Activated naive CD8-positive, alpha-beta T cell treated with anti-CD3 and anti-CD28 coated beads, Interleukin-2, amount 50 U/mL, for 24 hours (primary cell): ENCODE data around the gene MPIG6B.

ENCODE experiments used
- ATAC-seq: fragments of 150-1000 bp; cut with Tn5 transposase; one replicate; pipeline ENCODE4 v1.10.0; 2021
- DNase-seq: peaks from one replicate; pipeline ENCODE4 v3.0.0; 2021
- H3K27ac Mint-ChIP-seq: one replicate; pipeline ENCODE4 v1.8.0; 2021; ENCODE audit warnings: mild to moderate bottlenecking, mixed read lengths
- H3K27me3 Mint-ChIP-seq: one replicate; pipeline ENCODE4 v1.8.0; 2021; ENCODE audit warnings: mixed read lengths
- H3K36me3 Mint-ChIP-seq: one replicate; pipeline ENCODE4 v1.8.0; 2021; ENCODE audit warnings: low read depth, mixed read lengths
- H3K4me1 Mint-ChIP-seq: one replicate; pipeline ENCODE4 v1.8.0; 2021; ENCODE audit warnings: mixed read lengths
- H3K4me3 Mint-ChIP-seq: one replicate; pipeline ENCODE4 v1.8.0; 2021; ENCODE audit warnings: mild to moderate bottlenecking, moderate library complexity, mixed read lengths
- H3K9me3 Mint-ChIP-seq: one replicate; pipeline ENCODE4 v1.8.0; 2021; ENCODE audit warnings: mixed read lengths

Gene MPIG6B

DNA sequence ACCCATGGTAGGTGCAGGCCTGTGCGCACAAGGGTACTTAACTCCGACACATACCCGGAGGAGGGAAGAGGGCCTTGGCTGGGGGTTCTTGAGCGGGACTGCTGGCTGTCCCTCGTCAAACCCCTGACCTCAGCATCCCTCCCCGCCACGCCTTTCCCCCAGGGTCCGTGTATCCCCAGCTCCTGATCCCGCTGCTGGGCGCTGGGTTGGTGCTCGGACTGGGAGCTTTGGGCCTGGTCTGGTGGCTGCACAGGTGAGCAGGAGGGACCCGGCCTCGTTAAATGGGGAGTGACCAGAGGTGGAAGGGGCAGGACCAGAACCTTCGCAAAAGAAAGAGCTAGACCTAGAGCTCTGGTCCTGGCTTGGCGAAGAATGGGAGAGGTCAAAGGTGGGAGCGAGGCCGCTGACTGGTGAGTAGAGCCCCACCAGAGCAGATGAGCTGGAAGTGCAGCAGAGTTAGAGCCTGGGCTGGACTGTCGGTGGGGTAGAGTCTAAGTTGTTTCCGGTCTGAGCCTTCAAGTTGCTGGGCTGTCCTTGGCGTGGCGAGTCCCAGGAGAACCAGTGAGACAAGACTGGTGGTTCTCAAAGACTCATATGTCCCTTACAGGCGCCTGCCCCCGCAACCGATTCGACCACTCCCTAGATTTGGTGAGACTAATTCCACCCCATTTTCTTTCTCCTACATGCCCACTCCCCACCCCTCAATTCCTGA is 963 bp downstream of the MPIG6B start:
- Mint-ChIP-seq H3K27me3 (no peaks in the 10 kb centered on the region), H3K4me3 (no peak overlapping the region), H3K27ac (no peak overlapping the region), H3K4me1 (peaks cover 42% of the 10 kb centered on the region), H3K9me3 (no peaks in the 10 kb centered on the region), H3K36me3 (peaks cover 9% of the 10 kb centered on the region)
- ATAC-seq (no peak), DNase-seq (no peak)

- DNase-seq (no peak), ATAC-seq (no peak)
- peak overlapping the region; percentile 24 for H3K27ac Mint-ChIP-seq
- no peak overlapping the region for H3K4me3 Mint-ChIP-seq
- H3K4me1 Mint-ChIP-seq, result peaks cover 55% of the 10 kb centered on the region
- no peaks in the 10 kb centered on the region for H3K27me3 Mint-ChIP-seq
- no peaks in the 10 kb centered on the region for H3K9me3 Mint-ChIP-seq
- H3K36me3 Mint-ChIP-seq, result peaks cover 14% of the 10 kb centered on the region
Observed at GRCh38 chr6:31725502-31726350, 2.6 kb downstream of the MPIG6B start.

- Mint-ChIP-seq H3K27ac (peak overlapping the region; percentile 64), H3K4me3 (peak overlapping the region; percentile 32), H3K4me1 (peaks cover 61% of the 10 kb centered on the region)
Observed at GRCh38 chr6:31727034-31727716, 4.0 kb downstream of the MPIG6B start.

DNA sequence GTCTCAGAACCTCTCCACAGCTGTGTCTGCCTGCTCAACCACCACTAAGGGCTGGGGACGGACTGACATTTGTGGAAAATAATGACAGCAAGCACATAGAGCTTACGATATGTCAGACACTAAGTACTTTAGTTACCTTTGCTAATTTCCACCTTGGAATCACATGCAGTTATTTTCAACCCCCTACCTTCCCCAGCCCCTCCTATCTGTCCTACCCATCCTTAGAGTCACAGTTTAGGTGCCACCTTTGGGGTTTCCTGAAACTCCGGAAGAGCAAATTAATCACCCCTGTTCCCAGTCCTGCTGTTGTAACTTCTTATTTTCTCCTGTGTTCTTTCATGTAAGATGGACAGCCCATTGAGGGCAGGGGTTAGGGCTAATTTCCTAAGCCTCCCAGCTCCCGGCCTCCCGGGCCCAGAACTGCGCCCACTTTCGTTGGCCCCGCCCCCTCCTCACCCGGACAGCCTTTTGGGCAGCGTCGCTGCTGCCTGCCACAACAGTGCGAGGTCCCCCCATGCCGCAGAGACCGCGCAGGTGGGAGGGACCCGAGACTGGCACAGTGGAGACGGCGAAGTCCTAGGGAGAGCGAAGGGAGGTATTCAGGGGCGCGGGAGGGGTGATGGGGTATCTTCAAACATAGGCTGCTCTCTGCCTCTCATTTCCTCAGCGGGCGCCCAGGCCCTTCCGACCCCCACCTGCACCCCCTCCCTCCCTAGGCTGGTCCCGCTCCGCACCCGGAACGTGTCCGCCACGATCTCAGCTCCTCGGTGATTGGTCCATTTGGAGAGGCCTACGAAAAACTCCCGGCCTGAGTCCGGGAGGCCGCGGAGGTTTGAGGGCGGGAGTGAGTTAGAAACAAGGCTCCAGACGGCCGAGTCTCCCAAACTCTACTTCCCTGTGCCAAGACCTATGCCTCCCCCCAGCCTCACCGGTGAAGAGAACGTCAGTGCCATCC is 4.8 kb downstream of the MPIG6B start:
- ATAC-seq (peak; percentile 0), DNase-seq (no peak)
- Mint-ChIP-seq H3K27ac (peak overlapping the region; percentile 64), H3K4me1 (peaks cover 61% of the 10 kb centered on the region), H3K36me3 (peaks cover 27% of the 10 kb centered on the region), H3K27me3 (no peaks in the 10 kb centered on the region), H3K4me3 (peak overlapping the region; percentile 40), H3K9me3 (no peaks in the 10 kb centered on the region)

More at GRCh38 chr6:31727034-31727716, 4.0 kb downstream of the MPIG6B start:
- no peaks in the 10 kb centered on the region for H3K27me3 Mint-ChIP-seq
- ATAC-seq, result peak; percentile 53
- peaks cover 23% of the 10 kb centered on the region for H3K36me3 Mint-ChIP-seq
- H3K9me3 Mint-ChIP-seq, result no peaks in the 10 kb centered on the region
- DNase-seq, result peak; percentile 42

DNA sequence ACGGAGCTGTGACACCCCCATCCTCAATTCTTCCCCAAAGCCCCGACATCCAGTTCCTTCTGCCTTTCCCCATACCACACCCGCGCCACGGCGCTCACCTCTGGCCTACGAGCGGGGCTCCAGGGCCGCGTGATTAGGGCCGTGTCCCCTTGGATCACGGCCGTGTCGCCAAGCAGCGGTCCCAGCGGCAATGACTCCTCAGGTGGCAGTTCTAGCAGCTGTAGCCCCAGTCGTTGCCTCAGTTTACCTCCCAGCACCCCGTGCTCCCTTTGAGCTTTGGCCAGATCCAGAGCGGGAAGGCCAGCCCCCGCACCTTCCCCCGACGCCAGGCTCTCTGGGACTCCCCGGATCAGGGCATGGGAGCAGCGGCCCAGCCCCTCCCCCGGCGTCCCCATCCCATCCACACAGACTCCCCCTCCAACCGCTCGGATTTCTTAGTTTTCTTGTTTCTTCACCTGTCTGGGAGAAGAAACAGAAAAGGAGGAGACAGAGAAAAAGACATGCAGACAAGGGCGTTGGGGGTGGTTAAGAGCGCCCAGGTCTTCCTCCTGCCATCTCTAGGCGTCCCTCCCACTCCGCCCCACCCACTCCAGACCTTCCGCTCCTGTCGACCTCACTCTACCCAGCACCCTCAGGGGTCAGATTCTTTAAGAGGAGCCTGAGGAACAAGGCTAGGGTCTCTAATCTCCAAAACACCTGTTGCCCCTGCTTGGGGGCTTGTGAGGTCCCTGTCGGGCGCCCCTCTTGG is 5.8 kb downstream of the MPIG6B start, which contains the start of gene DDAH2:
TSS of gene DDAH2 (minus strand) at position 533 of the 748 bp plus-strand sequence. CDS start at position 395, 138 bp downstream.
- Mint-ChIP-seq H3K27me3 (no peaks in the 10 kb centered on the region), H3K4me1 (peaks cover 67% of the 10 kb centered on the region), H3K4me3 (peak within 1 kb of the TSS; percentile 82), H3K36me3 (peaks cover 37% of the 10 kb centered on the region), H3K27ac (peak within 1 kb of the TSS; percentile 77), H3K9me3 (no peaks in the 10 kb centered on the region)
- DNase-seq (no peak), ATAC-seq (peak; percentile 4)

DNA sequence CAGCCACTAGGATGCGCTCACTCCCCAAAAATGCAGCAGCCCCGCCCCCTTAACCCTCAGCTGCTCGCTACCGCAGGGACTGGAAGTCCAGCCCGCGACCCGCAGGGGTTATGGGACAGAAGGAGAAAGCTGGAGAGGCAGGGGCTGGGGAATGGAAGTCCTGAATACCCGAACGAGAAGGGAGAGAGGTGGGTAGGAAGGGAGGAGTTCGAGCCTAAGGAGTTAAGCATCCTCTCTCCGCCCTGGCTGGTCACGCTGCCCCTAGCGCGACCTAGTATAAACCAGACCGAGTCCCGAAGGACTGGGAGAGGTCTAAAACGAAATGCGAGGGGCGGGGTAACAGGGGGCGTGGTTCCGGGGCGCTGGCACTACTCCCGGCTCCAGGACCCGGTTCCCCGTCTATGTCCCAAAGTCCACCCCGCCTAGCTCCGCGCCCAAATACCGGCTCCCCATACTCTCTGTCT is 6.4 kb downstream of the MPIG6B start:
- DNase-seq, result peak; percentile 82
- H3K27me3 Mint-ChIP-seq, result no peaks in the 10 kb centered on the region
- H3K27ac Mint-ChIP-seq, result peak overlapping the region; percentile 77
- H3K4me1 Mint-ChIP-seq, result peaks cover 73% of the 10 kb centered on the region
- H3K4me3 Mint-ChIP-seq, result peak overlapping the region; percentile 82
- no peaks in the 10 kb centered on the region for H3K9me3 Mint-ChIP-seq
- peaks cover 43% of the 10 kb centered on the region for H3K36me3 Mint-ChIP-seq
- peak; percentile 61 for ATAC-seq

DNA sequence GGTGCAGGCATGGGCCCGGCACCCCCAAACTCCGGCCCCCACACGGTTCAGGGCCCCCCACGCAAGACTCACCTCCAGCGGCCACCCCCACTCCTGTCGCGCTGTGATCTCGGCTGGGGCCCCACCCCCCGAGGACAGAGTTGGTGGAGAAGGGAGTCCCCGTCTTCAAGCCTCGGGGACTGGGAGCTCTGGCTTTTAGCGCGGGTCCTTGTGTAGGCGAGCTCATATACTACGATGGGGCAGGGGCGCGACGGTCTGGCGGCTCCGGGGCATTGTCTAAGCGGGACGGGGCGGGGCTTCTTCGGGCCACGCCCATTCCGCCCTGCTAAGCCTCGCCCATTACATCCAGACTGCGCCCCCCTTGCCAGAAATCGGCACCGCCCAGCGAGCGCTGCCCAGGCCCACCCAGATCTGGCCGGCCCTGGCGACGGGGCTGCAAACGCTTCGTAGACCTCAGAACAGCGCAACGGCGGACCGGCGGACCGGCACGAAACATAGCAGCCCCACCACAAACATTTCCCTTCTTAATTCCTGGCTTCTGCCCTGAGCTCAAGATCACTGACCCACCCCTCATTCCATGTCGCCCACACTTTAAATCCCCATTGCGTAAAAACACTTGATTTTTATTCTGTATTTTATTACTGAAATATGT is 6.9 kb downstream of the MPIG6B start:
- ATAC-seq (peak; percentile 52), DNase-seq (peak; percentile 81)
- Mint-ChIP-seq H3K4me3 (peak overlapping the region; percentile 82), H3K4me1 (peaks cover 73% of the 10 kb centered on the region), H3K9me3 (no peaks in the 10 kb centered on the region), H3K27me3 (no peaks in the 10 kb centered on the region), H3K27ac (peak overlapping the region; percentile 77), H3K36me3 (peaks cover 47% of the 10 kb centered on the region)

DNA sequence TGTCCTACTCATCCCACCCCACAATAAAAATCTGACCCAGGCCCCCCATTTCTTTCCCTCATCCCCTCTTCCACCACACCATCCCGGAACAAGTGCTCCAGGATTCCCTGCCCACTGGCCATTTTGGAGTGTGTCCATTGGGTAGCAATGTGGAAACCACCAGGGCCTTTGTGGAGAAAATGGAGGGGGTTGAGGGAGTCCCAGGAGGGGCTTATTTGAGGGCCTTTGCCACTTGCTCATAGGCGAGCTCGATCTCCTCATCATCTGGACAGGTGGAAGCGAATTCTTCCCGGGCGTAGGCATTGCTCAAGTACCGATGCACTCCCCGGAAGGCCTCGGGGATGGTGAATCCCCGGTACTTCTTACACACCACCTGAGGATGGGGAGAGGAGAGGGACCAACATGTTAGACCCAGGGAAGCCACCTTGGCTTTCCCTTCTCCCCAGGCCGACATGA is 7.5 kb downstream of the MPIG6B start:
- Mint-ChIP-seq H3K4me1 (peaks cover 70% of the 10 kb centered on the region), H3K36me3 (peaks cover 50% of the 10 kb centered on the region), H3K4me3 (peak overlapping the region; percentile 82), H3K27ac (peak overlapping the region; percentile 60), H3K9me3 (no peaks in the 10 kb centered on the region), H3K27me3 (no peaks in the 10 kb centered on the region)
- DNase-seq, result no peak
- ATAC-seq, result no peak

- H3K27ac Mint-ChIP-seq, result no peak overlapping the region
- H3K36me3 Mint-ChIP-seq, result peaks cover 48% of the 10 kb centered on the region
- H3K4me1 Mint-ChIP-seq, result peaks cover 63% of the 10 kb centered on the region
Observed at GRCh38 chr6:31732029-31732428, 8.9 kb downstream of the MPIG6B start.

GRCh38 chr6:31733734-31734133 is 10.6 kb downstream of the MPIG6B start:
- peak overlapping the region; percentile 83 for H3K27ac Mint-ChIP-seq
- H3K4me1 Mint-ChIP-seq, result peaks cover 64% of the 10 kb centered on the region
- peaks cover 43% of the 10 kb centered on the region for H3K36me3 Mint-ChIP-seq
- H3K9me3 Mint-ChIP-seq, result no peaks in the 10 kb centered on the region
- ATAC-seq, result no peak
- no peak for DNase-seq
- H3K27me3 Mint-ChIP-seq, result no peaks in the 10 kb centered on the region
- H3K4me3 Mint-ChIP-seq, result peak overlapping the region; percentile 97

More at GRCh38 chr6:31732029-31732428, 8.9 kb downstream of the MPIG6B start:
- DNase-seq (no peak), ATAC-seq (no peak)
- Mint-ChIP-seq H3K27me3 (no peaks in the 10 kb centered on the region), H3K9me3 (no peaks in the 10 kb centered on the region), H3K4me3 (no peak overlapping the region)

- DNase-seq, result no peak
- Mint-ChIP-seq H3K4me1 (peaks cover 64% of the 10 kb centered on the region), H3K27ac (peak overlapping the region; percentile 83), H3K4me3 (peak overlapping the region; percentile 97), H3K27me3 (no peaks in the 10 kb centered on the region), H3K36me3 (peaks cover 43% of the 10 kb centered on the region), H3K9me3 (no peaks in the 10 kb centered on the region)
- ATAC-seq, result no peak
Observed at GRCh38 chr6:31734247-31734820, 11.2 kb downstream of the MPIG6B start.

GRCh38 chr6:31734821-31735406 is 11.7 kb downstream of the MPIG6B start:
- peaks cover 3% of the 10 kb centered on the region for H3K27me3 Mint-ChIP-seq
- H3K4me1 Mint-ChIP-seq, result peaks cover 66% of the 10 kb centered on the region
- H3K9me3 Mint-ChIP-seq, result no peaks in the 10 kb centered on the region
- H3K4me3 Mint-ChIP-seq, result peak overlapping the region; percentile 97
- peak overlapping the region; percentile 83 for H3K27ac Mint-ChIP-seq
- peak; percentile 65 for DNase-seq
- peak; percentile 48 for ATAC-seq
- peaks cover 46% of the 10 kb centered on the region for H3K36me3 Mint-ChIP-seq
